Activated CD8-positive, alpha-beta memory T cell treated with anti-CD3 and anti-CD28 coated beads, Interleukin-2, amount 50 U/mL, for 4 hours (primary cell): ENCODE data around the gene STAG2.
A peak's percentile ranks its signal among the peaks of the same experiment; 100 is the strongest.
"Not testable (repeated sequence)": the region's sequence is repeated elsewhere in the genome, so short reads cannot be mapped to it uniquely, and the experiment has no call there.

ENCODE experiments used
- DNase-seq: peaks from one replicate; pipeline ENCODE4 v3.0.0-alpha.2; 2020

STAG2 gene

GRCh38 chrX:123961268-123962005, at the start of gene STAG2:
STAG2 (plus strand) TSS chrX:123961706; CDS start chrX:124022628, 60,922 bp downstream.
- peak; percentile 33 for DNase-seq

- no peak for DNase-seq
Measured at GRCh38 chrX:123917069-123917468, 44.4 kb upstream of the STAG2 start.

- DNase-seq = no peak
Measured at GRCh38 chrX:123918106-123918721, 43.3 kb upstream of the STAG2 start.

GRCh38 chrX:123920105-123920785, 41.3 kb upstream of the STAG2 start:
- DNase-seq = no peak

GRCh38 chrX:123923211-123923610, 38.3 kb upstream of the STAG2 start:
- no peak for DNase-seq

- DNase-seq = no peak
Measured at GRCh38 chrX:123924186-123924585, 37.3 kb upstream of the STAG2 start.

GRCh38 chrX:123927845-123928244, 33.7 kb upstream of the STAG2 start:
- DNase-seq = no peak

- not testable (repeated sequence) for DNase-seq
Measured at GRCh38 chrX:123932055-123932454, 29.5 kb upstream of the STAG2 start.

- no peak for DNase-seq
Measured at GRCh38 chrX:123943074-123943473, 18.4 kb upstream of the STAG2 start.

GRCh38 chrX:123943488-123943887, 18.0 kb upstream of the STAG2 start:
- no peak for DNase-seq

- DNase-seq = no peak
Measured at GRCh38 chrX:123949846-123950245, 11.7 kb upstream of the STAG2 start.

GRCh38 chrX:123959281-123960063, 2.0 kb upstream of the STAG2 start:
- peak; percentile 17 for DNase-seq

GRCh38 chrX:123960956-123961267, 594 bp upstream of the STAG2 start:
- DNase-seq = no peak

- no peak for DNase-seq
Measured at GRCh38 chrX:123962006-123962467, 531 bp downstream of the STAG2 start.

GRCh38 chrX:123962794-123963373, 1.4 kb downstream of the STAG2 start:
- peak; percentile 75 for DNase-seq

GRCh38 chrX:123964156-123964834, 2.8 kb downstream of the STAG2 start:
- DNase-seq = no peak

- no peak for DNase-seq
Measured at GRCh38 chrX:123965712-123966111, 4.2 kb downstream of the STAG2 start.

GRCh38 chrX:123967497-123967896, 6.0 kb downstream of the STAG2 start:
- DNase-seq = no peak

- no peak for DNase-seq
Measured at GRCh38 chrX:123968383-123969050, 7.0 kb downstream of the STAG2 start.

- DNase-seq = no peak
Measured at GRCh38 chrX:123971982-123972381, 10.5 kb downstream of the STAG2 start.

- DNase-seq = no peak
Measured at GRCh38 chrX:123973921-123974320, 12.4 kb downstream of the STAG2 start.

- no peak for DNase-seq
Measured at GRCh38 chrX:123975180-123975579, 13.7 kb downstream of the STAG2 start.
